Measurements from ENCODE around the gene EYA4. TPM values are rescaled to one million over a fixed set of nuclear protein-coding genes. Genes with fewer than 3 reads are reported as not detected.

Gene EYA4
- polyA plus RNA-seq, 1 donor = 0.21 TPM

DNA sequence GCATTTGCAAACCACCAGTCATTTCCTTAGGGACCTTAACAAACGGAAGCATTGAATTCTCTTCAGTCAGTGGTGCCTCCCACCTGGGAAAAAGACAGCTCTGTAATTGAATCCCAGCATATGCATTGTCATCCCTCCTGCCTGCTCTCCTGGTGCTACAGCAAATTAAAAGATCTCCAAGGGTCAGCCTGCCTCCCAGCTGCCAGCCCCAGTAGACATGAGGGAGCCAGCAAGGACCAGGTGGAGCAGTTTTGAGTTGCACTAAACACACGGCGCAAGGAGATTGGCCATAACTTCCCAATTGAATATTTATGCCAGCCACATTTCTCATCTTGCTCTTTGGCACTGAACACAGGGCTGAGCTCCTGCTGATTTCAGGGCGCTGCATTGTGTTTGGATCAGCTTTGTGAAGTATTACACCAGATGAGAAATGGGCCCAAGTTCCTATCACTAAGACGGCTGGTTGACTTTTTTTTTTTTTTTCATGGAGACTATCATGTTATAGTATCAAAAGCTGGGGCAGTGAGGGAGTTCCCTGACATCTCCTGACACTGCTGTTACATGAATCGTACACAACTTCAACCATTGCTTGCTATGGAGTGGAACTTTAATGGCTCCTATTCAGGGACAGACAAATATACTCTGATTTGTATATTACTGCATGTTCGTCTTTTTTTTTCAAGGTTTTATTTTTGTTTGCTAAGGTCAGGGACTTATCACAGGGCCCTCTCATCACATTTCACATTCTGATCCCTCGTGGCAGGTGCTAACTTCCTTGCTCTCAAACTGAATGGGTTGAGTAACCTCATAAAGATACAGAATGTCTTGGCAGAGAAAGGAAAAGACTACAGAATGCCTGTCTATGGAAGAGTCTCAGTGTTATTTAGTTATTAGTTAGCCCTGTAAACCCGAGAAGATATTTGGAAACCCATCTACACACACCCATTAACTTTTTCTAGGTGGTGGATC, 191.1 kb downstream of the EYA4 start:
- DNase-seq = no peak
- Histone ChIP-seq H3K36me3 (ENCODE audit: control insufficient read depth, insufficient read depth, low read length) (no peaks in the 10 kb centered on the region), H3K4me1 (ENCODE audit: control insufficient read depth, insufficient read depth, low read length) (no peaks in the 10 kb centered on the region), H3K9me3 (ENCODE audit: control insufficient read depth, low read depth, low read length) (no peaks in the 10 kb centered on the region), H3K27me3 (ENCODE audit: control insufficient read depth, insufficient read depth, low read length) (no peaks in the 10 kb centered on the region), H3K4me3 (ENCODE audit: low read length) (no peak overlapping the region), H3K27ac (ENCODE audit: low read length) (no peak overlapping the region)
- WGBS (ENCODE audit: insufficient coverage, low lambda C conversion rate) = no CpG with 5 or more reads among the region's 9 CpGs

DNA sequence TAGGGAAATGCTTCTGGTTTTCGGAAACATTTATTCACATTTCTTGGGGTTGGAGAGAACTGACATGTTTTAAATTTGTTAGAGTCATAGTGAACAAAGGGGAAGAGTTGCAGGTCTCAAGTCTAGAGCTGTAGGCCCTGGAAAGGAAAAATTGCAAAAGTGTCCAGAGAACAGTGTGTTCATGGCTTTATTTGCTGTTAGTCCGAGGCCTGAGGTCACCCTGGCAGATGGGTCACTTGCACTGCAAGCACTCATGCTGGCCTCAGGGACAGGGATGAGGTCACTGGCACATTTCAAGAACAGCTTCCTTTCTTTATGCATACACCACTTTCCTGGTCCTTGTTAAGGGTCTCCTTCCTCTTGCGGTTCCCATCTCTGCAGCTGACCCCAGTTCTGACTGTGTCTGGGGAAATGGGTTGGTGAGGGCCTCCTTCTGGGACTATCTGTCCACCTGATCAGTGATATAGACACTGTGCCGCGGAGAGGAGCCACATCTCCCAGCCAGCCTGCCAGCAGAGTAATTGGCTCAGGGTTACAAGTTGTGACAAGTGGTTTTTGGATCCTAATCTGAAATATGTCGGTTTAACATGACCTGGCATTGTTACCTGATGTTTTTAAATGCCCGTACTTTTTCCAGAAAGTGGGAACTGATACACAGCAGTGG, 194.0 kb downstream of the EYA4 start:
- Histone ChIP-seq H3K36me3 (ENCODE audit: control insufficient read depth, insufficient read depth, low read length) (no peaks in the 10 kb centered on the region), H3K9me3 (ENCODE audit: control insufficient read depth, low read depth, low read length) (no peaks in the 10 kb centered on the region), H3K27me3 (ENCODE audit: control insufficient read depth, insufficient read depth, low read length) (no peaks in the 10 kb centered on the region), H3K27ac (ENCODE audit: low read length) (no peak overlapping the region), H3K4me1 (ENCODE audit: control insufficient read depth, insufficient read depth, low read length) (no peaks in the 10 kb centered on the region), H3K4me3 (ENCODE audit: low read length) (no peak overlapping the region)
- no CpG with 5 or more reads among the region's 7 CpGs for WGBS (ENCODE audit: insufficient coverage, low lambda C conversion rate)
- no peak for DNase-seq

GRCh38 chr6:133436652-133437051, 195.5 kb downstream of the EYA4 start:
- Histone ChIP-seq H3K9me3 (ENCODE audit: control insufficient read depth, low read depth, low read length) (no peaks in the 10 kb centered on the region), H3K4me3 (ENCODE audit: low read length) (no peak overlapping the region), H3K4me1 (ENCODE audit: control insufficient read depth, insufficient read depth, low read length) (no peaks in the 10 kb centered on the region), H3K27ac (ENCODE audit: low read length) (no peak overlapping the region), H3K27me3 (ENCODE audit: control insufficient read depth, insufficient read depth, low read length) (no peaks in the 10 kb centered on the region), H3K36me3 (ENCODE audit: control insufficient read depth, insufficient read depth, low read length) (no peaks in the 10 kb centered on the region)
- 60% methylated on average over 1 of the region's 1 CpG for WGBS (ENCODE audit: insufficient coverage, low lambda C conversion rate)
- DNase-seq = no peak

GRCh38 chr6:133441491-133441890, 200.3 kb downstream of the EYA4 start:
- Histone ChIP-seq H3K9me3 (ENCODE audit: control insufficient read depth, low read depth, low read length) (no peaks in the 10 kb centered on the region), H3K4me1 (ENCODE audit: control insufficient read depth, insufficient read depth, low read length) (no peaks in the 10 kb centered on the region), H3K27me3 (ENCODE audit: control insufficient read depth, insufficient read depth, low read length) (no peaks in the 10 kb centered on the region), H3K4me3 (ENCODE audit: low read length) (no peak overlapping the region), H3K36me3 (ENCODE audit: control insufficient read depth, insufficient read depth, low read length) (no peaks in the 10 kb centered on the region), H3K27ac (ENCODE audit: low read length) (no peak overlapping the region)
- DNase-seq = no peak
- 92% methylated on average over 1 of the region's 2 CpGs for WGBS (ENCODE audit: insufficient coverage, low lambda C conversion rate)

DNA sequence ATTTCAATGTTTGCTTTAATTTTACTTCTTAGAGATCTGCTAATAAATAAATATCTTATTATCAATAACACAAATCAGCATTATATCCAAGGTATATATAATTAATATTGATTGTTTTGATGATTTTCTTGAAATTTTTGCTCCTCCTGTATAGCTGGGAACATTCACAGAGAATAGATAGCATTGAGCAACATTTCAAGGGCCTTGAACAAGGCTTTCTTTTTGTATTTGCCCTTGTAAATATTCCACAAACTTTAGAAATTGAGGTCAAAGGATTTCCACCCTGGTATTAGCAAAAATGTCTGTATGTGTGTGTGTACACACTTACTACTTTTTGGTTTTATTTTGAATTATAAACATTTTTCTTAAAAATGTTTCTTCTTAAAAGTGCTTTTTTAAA, 205.6 kb downstream of the EYA4 start:
- Histone ChIP-seq H3K4me3 (ENCODE audit: low read length) (no peak overlapping the region), H3K27me3 (ENCODE audit: control insufficient read depth, insufficient read depth, low read length) (no peaks in the 10 kb centered on the region), H3K27ac (ENCODE audit: low read length) (no peak overlapping the region), H3K36me3 (ENCODE audit: control insufficient read depth, insufficient read depth, low read length) (no peaks in the 10 kb centered on the region), H3K4me1 (ENCODE audit: control insufficient read depth, insufficient read depth, low read length) (no peaks in the 10 kb centered on the region), H3K9me3 (ENCODE audit: control insufficient read depth, low read depth, low read length) (no peaks in the 10 kb centered on the region)
- DNase-seq = no peak

GRCh38 chr6:133447924-133448323, 206.8 kb downstream of the EYA4 start:
- H3K27ac ChIP-seq (ENCODE audit: low read length) = no peak overlapping the region
- H3K9me3 ChIP-seq (ENCODE audit: control insufficient read depth, low read depth, low read length) = no peaks in the 10 kb centered on the region
- no peaks in the 10 kb centered on the region for H3K36me3 ChIP-seq (ENCODE audit: control insufficient read depth, insufficient read depth, low read length)
- no peaks in the 10 kb centered on the region for H3K4me1 ChIP-seq (ENCODE audit: control insufficient read depth, insufficient read depth, low read length)
- DNase-seq = no peak
- H3K4me3 ChIP-seq (ENCODE audit: low read length) = no peak overlapping the region
- H3K27me3 ChIP-seq (ENCODE audit: control insufficient read depth, insufficient read depth, low read length) = no peaks in the 10 kb centered on the region

DNA sequence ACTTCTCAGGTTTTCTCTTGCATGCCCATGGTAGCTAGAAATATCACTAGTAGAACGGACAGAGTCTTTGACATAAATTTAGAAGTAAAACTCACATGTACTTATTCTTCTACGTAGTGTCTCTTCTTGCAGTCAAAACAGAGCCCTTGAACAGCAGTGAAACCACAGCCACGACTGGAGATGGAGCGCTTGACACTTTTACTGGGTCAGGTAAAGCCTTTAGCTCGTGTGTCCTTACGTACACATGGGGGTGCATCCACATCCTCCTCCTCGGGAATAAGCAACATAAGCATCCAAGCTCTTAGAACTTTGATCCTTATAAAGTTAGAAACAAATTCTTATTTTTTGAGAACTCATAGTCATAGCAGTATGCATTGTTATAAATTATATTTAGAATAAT, 215.3 kb downstream of the EYA4 start:
- no peaks in the 10 kb centered on the region for H3K36me3 ChIP-seq (ENCODE audit: control insufficient read depth, insufficient read depth, low read length)
- no CpG with 5 or more reads among the region's 7 CpGs for WGBS (ENCODE audit: insufficient coverage, low lambda C conversion rate)
- no peak overlapping the region for H3K4me3 ChIP-seq (ENCODE audit: low read length)
- no peaks in the 10 kb centered on the region for H3K9me3 ChIP-seq (ENCODE audit: control insufficient read depth, low read depth, low read length)
- H3K27ac ChIP-seq (ENCODE audit: low read length) = no peak overlapping the region
- no peaks in the 10 kb centered on the region for H3K4me1 ChIP-seq (ENCODE audit: control insufficient read depth, insufficient read depth, low read length)
- DNase-seq = no peak
- H3K27me3 ChIP-seq (ENCODE audit: control insufficient read depth, insufficient read depth, low read length) = no peaks in the 10 kb centered on the region

DNA sequence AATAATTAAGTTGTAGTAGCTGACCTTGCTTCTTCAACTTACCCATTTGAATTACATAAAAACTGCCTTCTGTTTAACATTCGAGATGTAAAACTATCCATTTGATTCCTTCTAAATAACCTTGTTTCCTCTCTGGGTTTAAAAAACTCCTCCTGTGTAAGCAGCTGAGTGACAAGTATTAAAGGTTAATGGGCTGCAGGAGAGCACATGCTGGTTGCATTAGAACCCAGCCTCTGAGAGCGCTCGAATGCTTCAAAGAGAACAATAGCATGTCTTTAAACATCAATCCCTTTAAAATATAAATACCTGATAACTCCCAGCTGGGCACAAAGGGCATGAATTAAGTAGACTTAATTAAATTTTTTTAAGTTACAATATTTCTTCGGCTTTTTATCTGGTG, 215.8 kb downstream of the EYA4 start:
- Histone ChIP-seq H3K27me3 (ENCODE audit: control insufficient read depth, insufficient read depth, low read length) (no peaks in the 10 kb centered on the region), H3K36me3 (ENCODE audit: control insufficient read depth, insufficient read depth, low read length) (no peaks in the 10 kb centered on the region), H3K27ac (ENCODE audit: low read length) (no peak overlapping the region), H3K9me3 (ENCODE audit: control insufficient read depth, low read depth, low read length) (no peaks in the 10 kb centered on the region), H3K4me3 (ENCODE audit: low read length) (no peak overlapping the region), H3K4me1 (ENCODE audit: control insufficient read depth, insufficient read depth, low read length) (no peaks in the 10 kb centered on the region)
- 75% methylated on average over 2 of the region's 4 CpGs for WGBS (ENCODE audit: insufficient coverage, low lambda C conversion rate)
- no peak for DNase-seq

DNA sequence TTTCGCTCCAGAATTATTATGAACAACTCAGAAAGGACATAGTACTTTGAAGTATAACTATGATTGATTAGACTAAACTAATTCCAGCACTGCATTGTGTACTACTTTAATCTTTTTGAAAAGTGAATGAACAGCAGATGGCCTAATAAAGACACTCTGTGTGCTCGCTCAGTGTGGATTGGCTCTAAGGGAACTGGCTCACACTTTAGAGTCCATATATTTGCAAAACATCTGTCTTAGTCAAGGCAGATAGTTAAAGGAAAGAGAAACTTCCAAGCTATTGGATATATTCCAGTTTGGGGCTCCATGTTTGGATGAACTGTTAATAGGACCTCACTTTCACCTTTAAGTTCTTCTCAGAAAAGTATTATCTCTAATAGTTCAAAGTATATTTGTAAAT, 218.9 kb downstream of the EYA4 start:
- H3K27me3 ChIP-seq (ENCODE audit: control insufficient read depth, insufficient read depth, low read length) = no peaks in the 10 kb centered on the region
- H3K36me3 ChIP-seq (ENCODE audit: control insufficient read depth, insufficient read depth, low read length) = no peaks in the 10 kb centered on the region
- no CpG with 5 or more reads among the region's 2 CpGs for WGBS (ENCODE audit: insufficient coverage, low lambda C conversion rate)
- no peaks in the 10 kb centered on the region for H3K4me1 ChIP-seq (ENCODE audit: control insufficient read depth, insufficient read depth, low read length)
- no peak for DNase-seq
- no peak overlapping the region for H3K4me3 ChIP-seq (ENCODE audit: low read length)
- H3K27ac ChIP-seq (ENCODE audit: low read length) = no peak overlapping the region
- H3K9me3 ChIP-seq (ENCODE audit: control insufficient read depth, low read depth, low read length) = no peaks in the 10 kb centered on the region

DNA sequence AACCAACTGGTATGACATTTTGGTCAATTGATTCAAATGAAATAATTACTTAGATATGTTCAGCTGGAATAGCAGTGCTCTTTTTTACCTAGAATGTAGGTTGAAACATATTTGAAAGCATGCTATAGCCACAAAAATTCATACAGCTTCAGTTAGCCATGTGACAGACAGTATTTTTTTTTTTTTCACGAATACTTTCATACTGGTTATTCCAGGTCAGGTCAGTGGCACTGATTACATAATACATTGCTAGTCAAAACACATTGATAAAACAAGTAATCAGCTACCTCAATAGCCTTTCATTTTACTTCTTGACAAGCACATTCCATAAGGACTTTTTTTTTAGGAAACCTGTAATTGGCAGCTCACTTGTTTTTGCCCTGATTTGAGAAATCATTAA, 222.6 kb downstream of the EYA4 start:
- DNase-seq = no peak

GRCh38 chr6:133466680-133467079, 225.5 kb downstream of the EYA4 start:
- DNase-seq = no peak
- Histone ChIP-seq H3K27ac (ENCODE audit: low read length) (no peak overlapping the region), H3K4me3 (ENCODE audit: low read length) (no peak overlapping the region), H3K36me3 (ENCODE audit: control insufficient read depth, insufficient read depth, low read length) (no peaks in the 10 kb centered on the region), H3K4me1 (ENCODE audit: control insufficient read depth, insufficient read depth, low read length) (no peaks in the 10 kb centered on the region), H3K9me3 (ENCODE audit: control insufficient read depth, low read depth, low read length) (no peaks in the 10 kb centered on the region), H3K27me3 (ENCODE audit: control insufficient read depth, insufficient read depth, low read length) (no peaks in the 10 kb centered on the region)
- WGBS (ENCODE audit: insufficient coverage, low lambda C conversion rate) = 63% methylated on average over 1 of the region's 4 CpGs

More for the DNA sequence above, 222.6 kb downstream of the EYA4 start:
- Histone ChIP-seq H3K27ac (ENCODE audit: low read length) (no peak overlapping the region), H3K9me3 (ENCODE audit: control insufficient read depth, low read depth, low read length) (no peaks in the 10 kb centered on the region), H3K27me3 (ENCODE audit: control insufficient read depth, insufficient read depth, low read length) (no peaks in the 10 kb centered on the region), H3K36me3 (ENCODE audit: control insufficient read depth, insufficient read depth, low read length) (no peaks in the 10 kb centered on the region), H3K4me1 (ENCODE audit: control insufficient read depth, insufficient read depth, low read length) (no peaks in the 10 kb centered on the region), H3K4me3 (ENCODE audit: low read length) (no peak overlapping the region)
- 67% methylated on average over 1 of the region's 1 CpG for WGBS (ENCODE audit: insufficient coverage, low lambda C conversion rate)

All from large intestine (tissue), 3 donors.